ENCODE measurements around the gene HPSE2.
"Not testable (repeated sequence)": the region's sequence is repeated elsewhere in the genome, so short reads cannot be mapped to it uniquely, and the experiment has no call there.

Gene HPSE2

GRCh38 chr10:98513704-98514103, 721.9 kb downstream of the HPSE2 start:
- DNase-seq (ENCODE audit: extremely low read depth, low read depth), result no peak
- no peak for TF ChIP-seq CTCF (IDR thresholded peaks at IDR 0.05; ENCODE audit: low read depth, low read length, missing control alignments)
- H3K4me3 ChIP-seq (replicated peaks; ENCODE audit: low read depth, low read length), result no peak overlapping the region

GRCh38 chr10:98511876-98512275, 723.8 kb downstream of the HPSE2 start:
- TF ChIP-seq CTCF (IDR thresholded peaks at IDR 0.05; ENCODE audit: low read depth, low read length, missing control alignments), result no peak
- DNase-seq (ENCODE audit: extremely low read depth, low read depth), result no peak
- H3K4me3 ChIP-seq (replicated peaks; ENCODE audit: low read depth, low read length), result no peak overlapping the region

- no peak overlapping the region for H3K4me3 ChIP-seq (replicated peaks; ENCODE audit: low read depth, low read length)
- DNase-seq (ENCODE audit: extremely low read depth, low read depth), result no peak
- no peak for TF ChIP-seq CTCF (IDR thresholded peaks at IDR 0.05; ENCODE audit: low read depth, low read length, missing control alignments)
Observed at GRCh38 chr10:98510412-98510995, 725.1 kb downstream of the HPSE2 start.

- no peak for DNase-seq (ENCODE audit: extremely low read depth, low read depth)
- TF ChIP-seq CTCF (IDR thresholded peaks at IDR 0.05; ENCODE audit: low read depth, low read length, missing control alignments), result no peak
- no peak overlapping the region for H3K4me3 ChIP-seq (replicated peaks; ENCODE audit: low read depth, low read length)
Observed at GRCh38 chr10:98509745-98510144, 725.9 kb downstream of the HPSE2 start.

- not testable (repeated sequence) for DNase-seq (ENCODE audit: extremely low read depth, low read depth); H3K4me3 ChIP-seq (replicated peaks; ENCODE audit: low read depth, low read length)
Observed at GRCh38 chr10:98502535-98502934, 733.1 kb downstream of the HPSE2 start.

DNA sequence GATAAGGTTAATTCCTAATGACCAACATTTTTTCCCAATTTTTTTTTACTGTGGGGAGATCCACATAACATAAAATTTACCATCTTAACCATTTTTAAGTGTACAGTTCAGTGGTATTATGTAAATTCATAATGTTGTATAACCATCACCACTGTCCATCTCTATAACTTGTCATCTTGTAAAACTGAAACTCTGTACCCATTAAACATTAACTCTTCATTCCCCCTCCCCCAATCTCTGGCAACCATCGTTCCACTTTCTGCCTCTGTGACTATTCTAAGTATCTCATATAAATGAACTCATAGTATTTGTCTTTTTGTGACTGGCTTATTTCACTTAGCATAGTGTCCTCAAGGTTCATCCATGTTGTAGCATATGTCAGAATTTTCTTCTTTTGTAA, 742.9 kb downstream of the HPSE2 start:
- DNase-seq (ENCODE audit: extremely low read depth, low read depth), result no peak
- no peak for TF ChIP-seq CTCF (IDR thresholded peaks at IDR 0.05; ENCODE audit: low read depth, low read length, missing control alignments)
- no peak overlapping the region for H3K4me3 ChIP-seq (replicated peaks; ENCODE audit: low read depth, low read length)

DNA sequence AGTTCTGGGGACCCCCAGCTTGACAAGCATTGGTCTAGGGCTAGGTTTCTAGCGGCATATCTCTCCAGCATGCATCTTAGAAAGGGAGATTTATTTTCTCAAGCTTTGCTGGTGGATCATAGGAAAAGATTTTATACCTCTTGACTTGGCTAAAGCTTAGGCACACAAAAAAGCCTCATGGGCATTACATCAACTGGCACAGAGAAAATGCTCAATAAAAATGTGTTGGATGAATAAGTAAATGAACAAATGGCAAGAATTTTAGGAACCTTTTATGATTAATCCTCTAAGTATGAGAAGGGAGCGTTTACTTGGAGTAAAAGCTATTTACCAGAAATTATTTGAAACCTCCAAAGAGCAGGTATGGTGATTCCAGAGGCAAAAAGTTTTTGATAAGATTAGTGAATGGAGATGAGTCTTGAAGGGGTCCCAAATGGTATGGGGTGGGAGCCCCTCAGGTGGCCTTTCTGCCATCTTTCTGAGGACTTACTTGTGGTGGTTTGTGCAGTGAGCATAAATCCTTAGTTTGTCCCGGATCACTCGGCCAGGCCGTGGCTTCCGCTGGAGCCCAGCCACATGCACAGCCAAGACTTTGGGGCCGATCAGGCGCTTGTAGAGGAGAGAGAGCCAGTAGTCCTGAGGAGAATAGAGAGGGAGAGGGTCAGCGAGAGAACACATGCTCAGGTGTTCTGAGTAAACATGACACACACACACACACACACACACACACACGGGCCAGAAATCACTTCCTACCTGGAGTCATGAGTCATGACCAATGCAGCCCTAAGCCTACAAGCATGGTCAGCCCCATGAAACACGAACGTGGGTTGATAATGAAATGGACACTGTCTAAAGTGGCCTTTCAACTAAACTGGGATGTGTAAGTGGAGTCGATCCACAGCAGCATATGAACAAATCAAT, 745.8 kb downstream of the HPSE2 start:
- DNase-seq (ENCODE audit: extremely low read depth, low read depth), result no peak

More for the DNA sequence above, 745.8 kb downstream of the HPSE2 start:
- no peak overlapping the region for H3K4me3 ChIP-seq (replicated peaks; ENCODE audit: low read depth, low read length)
- no peak for TF ChIP-seq CTCF (IDR thresholded peaks at IDR 0.05; ENCODE audit: low read depth, low read length, missing control alignments)

All from HFF-Myc (cell line).